Measurements from ENCODE around the gene TPK1. TPM values are rescaled to one million over a fixed set of nuclear protein-coding genes. Genes with fewer than 3 reads are reported as not detected.
A peak's percentile ranks its signal among the peaks of the same experiment; 100 is the strongest.
"Not testable (repeated sequence)": the region's sequence is repeated elsewhere in the genome, so short reads cannot be mapped to it uniquely, and the experiment has no call there.

Gene TPK1
- total and polyA plus RNA-seq, 2 experiments from 2014 or later, result 5.9 to 7.3 TPM

- Histone ChIP-seq H3K9me3 (ENCODE audit: low read depth) (no peaks in the 10 kb centered on the region), H3K4me1 (ENCODE audit: low read depth) (no peaks in the 10 kb centered on the region), H3K4me3 (no peak overlapping the region), H3K27ac (no peak overlapping the region), H3K27me3 (no peaks in the 10 kb centered on the region), H3K36me3 (no peaks in the 10 kb centered on the region)
- no peak for DNase-seq (ENCODE audit: low read depth in 1 of 2, low spot score in 1 of 2)
- no peak for TF ChIP-seq CTCF (IDR thresholded peaks at IDR 0.05; ENCODE audit: low read depth, low read length)
Measured at GRCh38 chr7:144439717-144440205, 396.1 kb downstream of the TPK1 start.

GRCh38 chr7:144438759-144439158, 397.1 kb downstream of the TPK1 start:
- no peak overlapping the region for H3K27ac ChIP-seq
- no peak for TF ChIP-seq CTCF (IDR thresholded peaks at IDR 0.05; ENCODE audit: low read depth, low read length)

GRCh38 chr7:144437370-144438191, 398.3 kb downstream of the TPK1 start:
- DNase-seq (ENCODE audit: low read depth in 1 of 2, low spot score in 1 of 2), result peak; percentile 80 to 84
- Histone ChIP-seq H3K9me3 (ENCODE audit: low read depth) (no peaks in the 10 kb centered on the region), H3K27me3 (no peaks in the 10 kb centered on the region), H3K27ac (no peak overlapping the region), H3K36me3 (no peaks in the 10 kb centered on the region), H3K4me1 (ENCODE audit: low read depth) (no peaks in the 10 kb centered on the region), H3K4me3 (no peak overlapping the region)
- peak; percentile 63 for TF ChIP-seq CTCF (IDR thresholded peaks at IDR 0.05; ENCODE audit: low read depth, low read length)

More at GRCh38 chr7:144438759-144439158, 397.1 kb downstream of the TPK1 start:
- Histone ChIP-seq H3K27me3 (no peaks in the 10 kb centered on the region), H3K9me3 (ENCODE audit: low read depth) (no peaks in the 10 kb centered on the region), H3K4me3 (no peak overlapping the region), H3K36me3 (no peaks in the 10 kb centered on the region), H3K4me1 (ENCODE audit: low read depth) (no peaks in the 10 kb centered on the region)
- DNase-seq (ENCODE audit: low read depth in 1 of 2, low spot score in 1 of 2), result no peak

GRCh38 chr7:144436500-144436899, 399.4 kb downstream of the TPK1 start:
- no peaks in the 10 kb centered on the region for H3K9me3 ChIP-seq (ENCODE audit: low read depth)
- H3K27me3 ChIP-seq, result no peaks in the 10 kb centered on the region
- no peak for DNase-seq (ENCODE audit: low read depth in 1 of 2, low spot score in 1 of 2)
- no peaks in the 10 kb centered on the region for H3K4me1 ChIP-seq (ENCODE audit: low read depth)
- H3K4me3 ChIP-seq, result no peak overlapping the region
- no peak overlapping the region for H3K27ac ChIP-seq
- TF ChIP-seq CTCF (IDR thresholded peaks at IDR 0.05; ENCODE audit: low read depth, low read length), result no peak
- no peaks in the 10 kb centered on the region for H3K36me3 ChIP-seq

GRCh38 chr7:144428431-144428830, 407.4 kb downstream of the TPK1 start:
- no peak for TF ChIP-seq CTCF (IDR thresholded peaks at IDR 0.05; ENCODE audit: low read depth, low read length)
- no peaks in the 10 kb centered on the region for H3K9me3 ChIP-seq (ENCODE audit: low read depth)
- no peaks in the 10 kb centered on the region for H3K4me1 ChIP-seq (ENCODE audit: low read depth)
- DNase-seq (ENCODE audit: low read depth in 1 of 2, low spot score in 1 of 2), result no peak
- H3K27me3 ChIP-seq, result no peaks in the 10 kb centered on the region
- H3K27ac ChIP-seq, result no peak overlapping the region
- H3K4me3 ChIP-seq, result no peak overlapping the region
- H3K36me3 ChIP-seq, result no peaks in the 10 kb centered on the region

GRCh38 chr7:144427539-144427938, 408.3 kb downstream of the TPK1 start:
- not testable (repeated sequence) for H3K36me3 ChIP-seq; H3K4me3 ChIP-seq; H3K27ac ChIP-seq; H3K4me1 ChIP-seq (ENCODE audit: low read depth); H3K27me3 ChIP-seq; H3K9me3 ChIP-seq (ENCODE audit: low read depth); DNase-seq (ENCODE audit: low read depth in 1 of 2, low spot score in 1 of 2)

- H3K4me1 ChIP-seq (ENCODE audit: low read depth); H3K27ac ChIP-seq; H3K36me3 ChIP-seq; H3K27me3 ChIP-seq; H3K9me3 ChIP-seq (ENCODE audit: low read depth); H3K4me3 ChIP-seq; DNase-seq (ENCODE audit: low read depth in 1 of 2, low spot score in 1 of 2): not testable (repeated sequence)
Measured at GRCh38 chr7:144418931-144419330, 416.9 kb downstream of the TPK1 start.

Data from cardiac muscle cell (in vitro differentiated cells and primary cell).